OCI-LY1 (cell line): ENCODE data around the gene POC1A.

ENCODE experiments used
- CTCF ChIP-seq: fragments of 200-600 bp; sonication (generic), shearing (Covaris generic); IDR thresholded peaks from 2 replicates; pipeline ENCODE4 v1.5.1; 2017; ENCODE audit warnings: mild to moderate bottlenecking, antibody characterized with exemption, low read length, moderate library complexity, mixed read lengths
- EZH2 ChIP-seq: fragments of 200-600 bp; sonication (generic), shearing (Covaris generic); IDR thresholded peaks from 2 replicates; pipeline ENCODE4 v1.8.0; 2017; ENCODE audit warnings: borderline replicate concordance, mixed run types, mild to moderate bottlenecking, antibody characterized with exemption, low read length, moderate library complexity, mixed read lengths

- TF ChIP-seq CTCF (no peak), EZH2 (no peak)
Observed at GRCh38 chr3:52197842-52198625, 43.8 kb upstream of the POC1A start, which contains the start of gene ALAS1.
